Measurements from ENCODE around the gene STEAP3.

GRCh38 chr2:119265693-119266066, 42.0 kb downstream of the STEAP3 start:
- TF ChIP-seq, protein P1, sequence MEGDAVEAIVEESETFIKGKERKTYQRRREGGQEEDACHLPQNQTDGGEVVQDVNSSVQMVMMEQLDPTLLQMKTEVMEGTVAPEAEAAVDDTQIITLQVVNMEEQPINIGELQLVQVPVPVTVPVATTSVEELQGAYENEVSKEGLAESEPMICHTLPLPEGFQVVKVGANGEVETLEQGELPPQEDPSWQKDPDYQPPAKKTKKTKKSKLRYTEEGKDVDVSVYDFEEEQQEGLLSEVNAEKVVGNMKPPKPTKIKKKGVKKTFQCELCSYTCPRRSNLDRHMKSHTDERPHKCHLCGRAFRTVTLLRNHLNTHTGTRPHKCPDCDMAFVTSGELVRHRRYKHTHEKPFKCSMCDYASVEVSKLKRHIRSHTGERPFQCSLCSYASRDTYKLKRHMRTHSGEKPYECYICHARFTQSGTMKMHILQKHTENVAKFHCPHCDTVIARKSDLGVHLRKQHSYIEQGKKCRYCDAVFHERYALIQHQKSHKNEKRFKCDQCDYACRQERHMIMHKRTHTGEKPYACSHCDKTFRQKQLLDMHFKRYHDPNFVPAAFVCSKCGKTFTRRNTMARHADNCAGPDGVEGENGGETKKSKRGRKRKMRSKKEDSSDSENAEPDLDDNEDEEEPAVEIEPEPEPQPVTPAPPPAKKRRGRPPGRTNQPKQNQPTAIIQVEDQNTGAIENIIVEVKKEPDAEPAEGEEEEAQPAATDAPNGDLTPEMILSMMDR (IDR thresholded peaks at IDR 0.05): no peak
- no peak for TF ChIP-seq EHF (CRISPR knock-in tag; IDR thresholded peaks at IDR 0.05)

Measured in A549 (cell line).